OCI-LY3 (cell line): Measurements from ENCODE around the gene EBI3.

Experiments
- EZH2phosphoT487 ChIP-seq: fragments of 200-600 bp; shearing (Covaris generic); IDR thresholded peaks from 2 replicates; pipeline ENCODE4 v1.6.1; 2018; ENCODE audit warnings: antibody characterized with exemption, mixed run types, low read depth
- TF ChIP-seq, protein P1 (sequence below): fragments of 200-600, 300-600 bp; sonication (generic); IDR thresholded peaks from 2 replicates; pipeline ENCODE4 v1.5.1; 2014; ENCODE audit warnings: antibody characterized with exemption, low read length, low read depth

DNA sequence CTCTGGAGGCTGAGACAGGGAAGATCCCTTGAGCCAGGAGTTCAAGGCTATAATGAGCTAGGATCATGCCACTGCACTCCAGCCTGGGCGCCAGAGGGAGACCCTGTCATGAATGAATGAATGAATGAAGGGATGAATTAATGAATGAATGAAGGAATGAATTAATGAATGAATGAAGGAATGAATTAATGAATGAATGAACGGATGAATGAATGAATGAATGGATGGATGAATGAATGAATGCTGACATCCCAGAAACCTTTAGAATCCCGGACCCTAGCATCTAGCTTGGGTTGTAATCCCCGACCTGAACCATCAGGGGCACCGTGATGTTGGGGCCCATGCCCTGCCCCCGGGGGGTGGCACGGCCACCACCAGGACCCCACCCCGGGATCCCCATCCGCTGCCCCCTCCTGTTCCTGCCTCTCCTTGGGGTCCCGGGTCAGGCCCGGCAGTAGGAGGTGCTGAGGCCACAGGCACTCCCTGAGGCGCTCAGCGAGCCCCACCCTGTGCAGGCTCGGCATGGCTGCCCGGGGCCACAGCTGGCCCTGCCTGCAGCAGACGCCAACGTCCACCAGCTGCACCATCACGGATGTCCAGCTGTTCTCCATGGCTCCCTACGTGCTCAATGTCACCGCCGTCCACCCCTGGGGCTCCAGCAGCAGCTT lies 3.4 kb downstream of the EBI3 start:
- TF ChIP-seq, protein P1, sequence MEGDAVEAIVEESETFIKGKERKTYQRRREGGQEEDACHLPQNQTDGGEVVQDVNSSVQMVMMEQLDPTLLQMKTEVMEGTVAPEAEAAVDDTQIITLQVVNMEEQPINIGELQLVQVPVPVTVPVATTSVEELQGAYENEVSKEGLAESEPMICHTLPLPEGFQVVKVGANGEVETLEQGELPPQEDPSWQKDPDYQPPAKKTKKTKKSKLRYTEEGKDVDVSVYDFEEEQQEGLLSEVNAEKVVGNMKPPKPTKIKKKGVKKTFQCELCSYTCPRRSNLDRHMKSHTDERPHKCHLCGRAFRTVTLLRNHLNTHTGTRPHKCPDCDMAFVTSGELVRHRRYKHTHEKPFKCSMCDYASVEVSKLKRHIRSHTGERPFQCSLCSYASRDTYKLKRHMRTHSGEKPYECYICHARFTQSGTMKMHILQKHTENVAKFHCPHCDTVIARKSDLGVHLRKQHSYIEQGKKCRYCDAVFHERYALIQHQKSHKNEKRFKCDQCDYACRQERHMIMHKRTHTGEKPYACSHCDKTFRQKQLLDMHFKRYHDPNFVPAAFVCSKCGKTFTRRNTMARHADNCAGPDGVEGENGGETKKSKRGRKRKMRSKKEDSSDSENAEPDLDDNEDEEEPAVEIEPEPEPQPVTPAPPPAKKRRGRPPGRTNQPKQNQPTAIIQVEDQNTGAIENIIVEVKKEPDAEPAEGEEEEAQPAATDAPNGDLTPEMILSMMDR: no peak
- no peak for TF ChIP-seq EZH2phosphoT487
